Measurements from ENCODE around the gene FOXF1.

FOXF1 gene

GRCh38 chr16:86533076-86533475 is 22.7 kb downstream of the FOXF1 start:
- FAIRE-seq (no peak), DNase-seq (ENCODE audit: insufficient read length, low spot score) (no peak)
- TF ChIP-seq POLR2A (IDR thresholded peaks at IDR 0.05; ENCODE audit: low read depth, low read length): no peak

- no peak for TF ChIP-seq POLR2A (IDR thresholded peaks at IDR 0.05; ENCODE audit: low read depth, low read length)
- no peak for DNase-seq (ENCODE audit: insufficient read length, low spot score)
- no peak for FAIRE-seq
These were observed 23.5 kb downstream of the FOXF1 start for GRCh38 chr16:86533767-86534351.

GRCh38 chr16:86534779-86535615 is 24.7 kb downstream of the FOXF1 start:
- no peak for FAIRE-seq
- no peak for DNase-seq (ENCODE audit: insufficient read length, low spot score)

GRCh38 chr16:86536621-86537020 is 26.3 kb downstream of the FOXF1 start:
- DNase-seq (ENCODE audit: insufficient read length, low spot score) (no peak), FAIRE-seq (no peak)
- no peak for TF ChIP-seq POLR2A (IDR thresholded peaks at IDR 0.05; ENCODE audit: low read depth, low read length)

More at GRCh38 chr16:86534779-86535615, 24.7 kb downstream of the FOXF1 start:
- TF ChIP-seq POLR2A (IDR thresholded peaks at IDR 0.05; ENCODE audit: low read depth, low read length): no peak

GRCh38 chr16:86537486-86537885 is 27.2 kb downstream of the FOXF1 start:
- FAIRE-seq: no peak
- TF ChIP-seq POLR2A (IDR thresholded peaks at IDR 0.05; ENCODE audit: low read depth, low read length): no peak
- no peak for DNase-seq (ENCODE audit: insufficient read length, low spot score)

- DNase-seq (ENCODE audit: insufficient read length, low spot score) (no peak), FAIRE-seq (no peak)
- TF ChIP-seq POLR2A (IDR thresholded peaks at IDR 0.05; ENCODE audit: low read depth, low read length): no peak
These were observed 28.0 kb downstream of the FOXF1 start for GRCh38 chr16:86538196-86538780.

- DNase-seq (ENCODE audit: insufficient read length, low spot score) (no peak), FAIRE-seq (no peak)
- TF ChIP-seq POLR2A (IDR thresholded peaks at IDR 0.05; ENCODE audit: low read depth, low read length): no peak
These were observed 30.6 kb downstream of the FOXF1 start for GRCh38 chr16:86540894-86541293.

- no peak for TF ChIP-seq POLR2A (IDR thresholded peaks at IDR 0.05; ENCODE audit: low read depth, low read length)
- DNase-seq (ENCODE audit: insufficient read length, low spot score): no peak
- FAIRE-seq: no peak
These were observed 31.2 kb downstream of the FOXF1 start for GRCh38 chr16:86541560-86541959.

- no peak for FAIRE-seq
These were observed 32.7 kb downstream of the FOXF1 start for GRCh38 chr16:86542756-86543750.

GRCh38 chr16:86545481-86545880 is 35.2 kb downstream of the FOXF1 start:
- no peak for TF ChIP-seq POLR2A (IDR thresholded peaks at IDR 0.05; ENCODE audit: low read depth, low read length)
- FAIRE-seq: no peak
- DNase-seq (ENCODE audit: insufficient read length, low spot score): no peak

More at GRCh38 chr16:86542756-86543750, 32.7 kb downstream of the FOXF1 start:
- DNase-seq (ENCODE audit: insufficient read length, low spot score): no peak
- TF ChIP-seq POLR2A (IDR thresholded peaks at IDR 0.05; ENCODE audit: low read depth, low read length): no peak

- no peak for TF ChIP-seq POLR2A (IDR thresholded peaks at IDR 0.05; ENCODE audit: low read depth, low read length)
- DNase-seq (ENCODE audit: insufficient read length, low spot score) (no peak), FAIRE-seq (no peak)
These were observed 35.8 kb downstream of the FOXF1 start for GRCh38 chr16:86545954-86546637.

- no peak for FAIRE-seq
- DNase-seq (ENCODE audit: insufficient read length, low spot score): no peak
- no peak for TF ChIP-seq POLR2A (IDR thresholded peaks at IDR 0.05; ENCODE audit: low read depth, low read length)
These were observed 36.3 kb downstream of the FOXF1 start for GRCh38 chr16:86546638-86547013.

GRCh38 chr16:86547286-86547685 is 37.0 kb downstream of the FOXF1 start:
- no peak for TF ChIP-seq POLR2A (IDR thresholded peaks at IDR 0.05; ENCODE audit: low read depth, low read length)
- FAIRE-seq (no peak), DNase-seq (ENCODE audit: insufficient read length, low spot score) (no peak)

All from H54 (cell line).